Mesenchymal stem cell (in vitro differentiated cells and primary cell): ENCODE results near the gene RELL2.

ENCODE experiments used
- DNase-seq: peaks from one replicate; pipeline ENCODE4 v3.0.0-alpha.2; 2013
- H2AFZ ChIP-seq: one replicate; pipeline ENCODE4 v1.6.1; 2013; ENCODE audit warnings: low read depth, mild to moderate bottlenecking, control low read depth, inconsistent platforms, low read length, moderate library complexity
- H2AK5ac ChIP-seq: 2 replicates; pipeline ENCODE4 v1.6.1; 2013; ENCODE audit warnings: low read length, moderate library complexity, mild to moderate bottlenecking, inconsistent platforms; ENCODE audit not compliant: severe bottlenecking
- H2BK120ac ChIP-seq: one replicate; pipeline ENCODE4 v1.6.1; 2013; ENCODE audit warnings: low read depth, mild to moderate bottlenecking, inconsistent platforms, low read length, moderate library complexity
- H2BK12ac ChIP-seq, 2 experiments: one replicate each; pipeline ENCODE4 v1.6.1; 2013; ENCODE audit warnings: inconsistent platforms in 2 of 2, low read length in 2 of 2, mild to moderate bottlenecking in 2 of 2, moderate library complexity in 2 of 2, control low read depth in 1 of 2
- H2BK15ac ChIP-seq: one replicate; pipeline ENCODE4 v1.6.1; 2013; ENCODE audit warnings: mild to moderate bottlenecking, low read depth, inconsistent platforms; ENCODE audit not compliant: poor library complexity, severe bottlenecking
- H2BK5ac ChIP-seq: 2 replicates; pipeline ENCODE4 v1.6.1; 2013; ENCODE audit warnings: low read depth, mild to moderate bottlenecking, low read length, control low read depth, inconsistent platforms; ENCODE audit not compliant: poor library complexity, severe bottlenecking
- H3K14ac ChIP-seq, 2 experiments: one replicate each; pipeline ENCODE4 v1.6.1; 2013; ENCODE audit warnings: inconsistent platforms in 2 of 2, low read length in 2 of 2, control low read depth in 1 of 2, mild to moderate bottlenecking in 1 of 2, moderate library complexity in 1 of 2
- H3K18ac ChIP-seq, 2 experiments: one replicate each; pipeline ENCODE4 v1.6.1; 2013; ENCODE audit warnings: inconsistent platforms in 2 of 2, low read length in 2 of 2, control low read depth in 1 of 2, low read depth in 1 of 2, mild to moderate bottlenecking in 1 of 2
- H3K23ac ChIP-seq, 2 experiments: one replicate each; pipeline ENCODE4 v1.6.1; 2013; ENCODE audit warnings: inconsistent platforms in 2 of 2, low read length in 2 of 2, mild to moderate bottlenecking in 2 of 2, moderate library complexity in 2 of 2, control low read depth in 1 of 2
- H3K27ac ChIP-seq: 2 replicates; pipeline ENCODE4 v1.5.1; 2013; ENCODE audit warnings: mild to moderate bottlenecking, moderate library complexity, low read length, control low read depth, inconsistent platforms; ENCODE audit not compliant: poor library complexity, severe bottlenecking
- H3K27me3 ChIP-seq, 2 experiments: 2 replicates each; pipeline versions ENCODE4 v1.6.1 to v1.7.0; 2013; ENCODE audit warnings: low read length in 2 of 2, mild to moderate bottlenecking in 2 of 2, moderate library complexity in 2 of 2, control low read depth in 1 of 2, inconsistent platforms in 1 of 2; ENCODE audit not compliant: control insufficient read depth in 1 of 2, insufficient read depth in 1 of 2
- H3K36me3 ChIP-seq, 2 experiments: 2 replicates each; pipeline versions ENCODE4 v1.6.1 to v1.7.0; 2013; ENCODE audit warnings: low read length in 2 of 2, control low read depth in 1 of 2, inconsistent platforms in 1 of 2, low read depth in 1 of 2, mild to moderate bottlenecking in 1 of 2; ENCODE audit not compliant: insufficient read depth in 2 of 2, control insufficient read depth in 1 of 2
- H3K4ac ChIP-seq, 2 experiments: one replicate each; pipeline ENCODE4 v1.6.1; 2013; ENCODE audit warnings: inconsistent platforms in 2 of 2, low read length in 2 of 2, mild to moderate bottlenecking in 2 of 2, moderate library complexity in 2 of 2, control low read depth in 1 of 2, low read depth in 1 of 2
- H3K4me1 ChIP-seq: 2 replicates; pipeline ENCODE4 v1.6.1; 2013; ENCODE audit warnings: low read depth, low read length, control low read depth; ENCODE audit not compliant: control insufficient read depth, insufficient read depth
- H3K4me2 ChIP-seq: 2 replicates; pipeline ENCODE4 v1.6.1; 2013; ENCODE audit warnings: low read length, mild to moderate bottlenecking, inconsistent platforms; ENCODE audit not compliant: poor library complexity, severe bottlenecking
- H3K4me3 ChIP-seq, 2 experiments: 2 replicates each; pipeline versions ENCODE4 v1.5.1 to v1.7.0; 2013; ENCODE audit warnings: low read length in 2 of 2, mild to moderate bottlenecking in 2 of 2, control low read depth in 1 of 2, low read depth in 1 of 2; ENCODE audit not compliant: insufficient read depth in 1 of 2
- H3K79me1 ChIP-seq: replicated peaks from 2 replicates; pipeline ENCODE4 v1.6.1; 2013; ENCODE audit warnings: mild to moderate bottlenecking, control low read depth, low read length, inconsistent platforms; ENCODE audit not compliant: poor library complexity, severe bottlenecking
- H3K9ac ChIP-seq: 2 replicates; pipeline ENCODE4 v1.7.0; 2013; ENCODE audit warnings: mild to moderate bottlenecking, low read length, moderate library complexity
- H3K9me3 ChIP-seq: 2 replicates; pipeline ENCODE4 v1.7.0; 2013; ENCODE audit warnings: mild to moderate bottlenecking, low read length; ENCODE audit not compliant: control insufficient read depth
- H4K8ac ChIP-seq: one replicate; pipeline ENCODE4 v1.6.1; 2013; ENCODE audit warnings: inconsistent platforms, mild to moderate bottlenecking, low read length, moderate library complexity
- H4K91ac ChIP-seq: one replicate; pipeline ENCODE4 v1.6.1; 2013; ENCODE audit warnings: mild to moderate bottlenecking, low read length, inconsistent platforms
- WGBS: methylation state at CpG from one replicate; pipeline ENCODE4 v1.1.7; 2013; ENCODE audit warnings: mixed read lengths; 5-methylcytosine and 5-hydroxymethylcytosine counted together

The RELL2 gene

GRCh38 chr5:141646026-141646425 is 9.2 kb downstream of the RELL2 start:
- Histone ChIP-seq H3K14ac (no peak overlapping the region), H3K4ac (no peak overlapping the region), H3K4me3 (no peak overlapping the region), H3K4me1 (peaks cover 20% of the 10 kb centered on the region), H3K9ac (no peak overlapping the region), H2AFZ (no peak overlapping the region), H2BK12ac (no peak overlapping the region), H3K36me3 (peaks cover 59 to 78% of the 10 kb centered on the region in 2 experiments), H3K27me3 (no peaks in the 10 kb centered on the region), H4K8ac (no peak overlapping the region), H3K9me3 (no peaks in the 10 kb centered on the region), H3K23ac (no peak overlapping the region), H3K4me2 (no peak overlapping the region), H3K18ac (no peak overlapping the region), H3K79me1 (peaks cover 28% of the 10 kb centered on the region), H2BK120ac (no peak overlapping the region), H3K27ac (no peak overlapping the region), H4K91ac (no peak overlapping the region), H2BK5ac (no peak overlapping the region), H2AK5ac (no peak overlapping the region), H2BK15ac (no peak overlapping the region)
- WGBS = 96% methylated on average over 6 of the region's 6 CpGs
- DNase-seq = no peak

- H2AK5ac ChIP-seq = no peak overlapping the region
- no peak overlapping the region for H3K27ac ChIP-seq
- H4K8ac ChIP-seq = no peak overlapping the region
- 83% methylated on average over 3 of the region's 5 CpGs for WGBS
- H3K4ac ChIP-seq = no peak overlapping the region
- DNase-seq = no peak
- H2BK12ac ChIP-seq = no peak overlapping the region
- H2BK120ac ChIP-seq = no peak overlapping the region
- peaks cover 29% of the 10 kb centered on the region for H3K79me1 ChIP-seq
- no peak overlapping the region for H4K91ac ChIP-seq
- peaks cover 24% of the 10 kb centered on the region for H3K4me1 ChIP-seq
- H3K9me3 ChIP-seq = no peaks in the 10 kb centered on the region
- peaks cover 53 to 66% of the 10 kb centered on the region in 2 experiments for H3K36me3 ChIP-seq
- H3K4me3 ChIP-seq = no peak overlapping the region
- H2BK5ac ChIP-seq = no peak overlapping the region
- no peaks in the 10 kb centered on the region for H3K27me3 ChIP-seq
- no peak overlapping the region for H3K18ac ChIP-seq
- no peak overlapping the region for H3K9ac ChIP-seq
- no peak overlapping the region for H2BK15ac ChIP-seq
- H2AFZ ChIP-seq = no peak overlapping the region
- no peak overlapping the region for H3K14ac ChIP-seq
- H3K23ac ChIP-seq = no peak overlapping the region
- no peak overlapping the region for H3K4me2 ChIP-seq
Measured at GRCh38 chr5:141647242-141647641, 10.4 kb downstream of the RELL2 start.

- peaks cover 50 to 60% of the 10 kb centered on the region in 2 experiments for H3K36me3 ChIP-seq
- DNase-seq = no peak
Measured at GRCh38 chr5:141647851-141648250, 11.1 kb downstream of the RELL2 start.

GRCh38 chr5:141649056-141649688 is 12.4 kb downstream of the RELL2 start:
- Histone ChIP-seq H3K18ac (no peak overlapping the region), H4K8ac (no peak overlapping the region), H2BK5ac (no peak overlapping the region), H3K4me1 (peaks cover 24% of the 10 kb centered on the region), H3K27ac (no peak overlapping the region), H4K91ac (no peak overlapping the region), H3K4ac (no peak overlapping the region), H3K36me3 (peaks cover 51 to 56% of the 10 kb centered on the region in 2 experiments), H3K27me3 (no peaks in the 10 kb centered on the region), H3K9ac (no peak overlapping the region), H2AFZ (no peak overlapping the region), H3K9me3 (no peaks in the 10 kb centered on the region), H2BK15ac (no peak overlapping the region), H2BK120ac (no peak overlapping the region), H3K4me2 (no peak overlapping the region), H2AK5ac (no peak overlapping the region), H3K23ac (no peak overlapping the region), H2BK12ac (no peak overlapping the region), H3K79me1 (peaks cover 27% of the 10 kb centered on the region), H3K4me3 (no peak overlapping the region), H3K14ac (no peak overlapping the region)
- no peak for DNase-seq
- 99% methylated on average over 17 of the region's 17 CpGs for WGBS

More at GRCh38 chr5:141647851-141648250, 11.1 kb downstream of the RELL2 start:
- Histone ChIP-seq H3K9me3 (no peaks in the 10 kb centered on the region), H3K27me3 (no peaks in the 10 kb centered on the region), H2AK5ac (no peak overlapping the region), H3K4me1 (peaks cover 22% of the 10 kb centered on the region), H2AFZ (no peak overlapping the region), H3K4me3 (no peak overlapping the region), H2BK15ac (no peak overlapping the region), H3K23ac (no peak overlapping the region), H2BK5ac (no peak overlapping the region), H3K27ac (no peak overlapping the region), H3K9ac (no peak overlapping the region), H4K8ac (no peak overlapping the region), H4K91ac (no peak overlapping the region), H3K79me1 (peaks cover 29% of the 10 kb centered on the region), H3K14ac (no peak overlapping the region), H3K4ac (no peak overlapping the region), H3K18ac (no peak overlapping the region), H3K4me2 (no peak overlapping the region), H2BK120ac (no peak overlapping the region), H2BK12ac (no peak overlapping the region)
- 93% methylated on average over 3 of the region's 3 CpGs for WGBS
